Activated T-helper 1 cell treated with anti-CD3 and anti-CD28 coated beads, Interleukin-12 subunit alpha, Interleukin-12 subunit beta, Interleukin-2, Interleukin-4 antibody, amounts not matched to agents 30 ng/mL and 10 ng/mL and 1 ng/mL, durations not matched to agents 14 hours and 24 hours and 36 hours (primary cell): ENCODE data around the gene TWIST1. TPM values are rescaled to one million over a fixed set of nuclear protein-coding genes. Genes with fewer than 3 reads are reported as not detected.

Experiments used
- DNase-seq: peaks from one replicate; pipeline ENCODE4 v3.0.0; 2021; ENCODE audit warnings: low spot score
- H3K27ac Mint-ChIP-seq: one replicate; pipeline ENCODE4 v1.8.0; 2021; ENCODE audit warnings: mild to moderate bottlenecking, mixed read lengths
- H3K27me3 Mint-ChIP-seq: one replicate; pipeline ENCODE4 v1.8.0; 2022; ENCODE audit warnings: mild to moderate bottlenecking, moderate library complexity, mixed read lengths; ENCODE audit not compliant: insufficient read depth
- H3K36me3 Mint-ChIP-seq: one replicate; pipeline ENCODE4 v1.8.0; 2021; ENCODE audit warnings: low read depth, mixed read lengths
- H3K4me1 Mint-ChIP-seq: one replicate; pipeline ENCODE4 v1.8.0; 2021; ENCODE audit warnings: low read depth, mixed read lengths
- H3K4me3 Mint-ChIP-seq: one replicate; pipeline ENCODE4 v1.8.0; 2021; ENCODE audit warnings: mild to moderate bottlenecking, moderate library complexity, mixed read lengths
- H3K9me3 Mint-ChIP-seq: one replicate; pipeline ENCODE4 v1.8.0; 2021; ENCODE audit warnings: mixed read lengths
- intact Hi-C: fragments of 100-400 bp; cut with micrococcal nuclease; formaldehyde crosslinking; loops from one replicate; pipeline ENCODE4 v1.15.1; 2024
- total RNA-seq: library from RNA; stranded (reverse); gene quantifications from 2 replicates; pipeline ENCODE4 v1.2.3, GENCODE V29; 2022

Gene TWIST1
- total RNA-seq, 1 donor from 2014 or later: 8.1 TPM

- intact Hi-C loops: no loop called here
- H3K4me3 Mint-ChIP-seq: no peak overlapping the region
- H3K9me3 Mint-ChIP-seq: no peaks in the 10 kb centered on the region
- no peak overlapping the region for H3K27ac Mint-ChIP-seq
- no peaks in the 10 kb centered on the region for H3K4me1 Mint-ChIP-seq
- H3K27me3 Mint-ChIP-seq: no peaks in the 10 kb centered on the region
- H3K36me3 Mint-ChIP-seq: no peaks in the 10 kb centered on the region
- no peak for DNase-seq
Measured at GRCh38 chr7:19066170-19066569, 51.3 kb downstream of the TWIST1 start.

Other genes with a start within 250 kb of the TWIST1 start
- not detected in 2 replicates for gene FERD3L, start 27.8 kb upstream of the TWIST1 start, total RNA-seq